ENCODE measurements around the gene EDNRA. TPM values are rescaled to one million over a fixed set of nuclear protein-coding genes. Genes with fewer than 3 reads are reported as not detected.

The EDNRA gene
- total RNA-seq, 1 donor from 2014 or later, result 3.9 TPM

GRCh38 chr4:147567276-147567675, 86.4 kb downstream of the EDNRA start:
- no peak for TF ChIP-seq CTCF (conservative IDR thresholded peaks at IDR 0.05; ENCODE audit: low read depth, low read length)
- DNase-seq (ENCODE audit: low read depth), result no peak
- H3K4me3 ChIP-seq (ENCODE audit: low read depth, low read length), result no peak overlapping the region

- H3K4me3 ChIP-seq (ENCODE audit: low read depth, low read length), result no peak overlapping the region
- no peak for DNase-seq (ENCODE audit: low read depth)
- TF ChIP-seq CTCF (conservative IDR thresholded peaks at IDR 0.05; ENCODE audit: low read depth, low read length), result peak; percentile 20
These were observed 89.7 kb downstream of the EDNRA start for GRCh38 chr4:147570616-147571015.

GRCh38 chr4:147571036-147571770, 90.3 kb downstream of the EDNRA start:
- no peak overlapping the region for H3K4me3 ChIP-seq (ENCODE audit: low read depth, low read length)
- TF ChIP-seq CTCF (conservative IDR thresholded peaks at IDR 0.05; ENCODE audit: low read depth, low read length), result no peak
- no peak for DNase-seq (ENCODE audit: low read depth)

- TF ChIP-seq CTCF (conservative IDR thresholded peaks at IDR 0.05; ENCODE audit: low read depth, low read length), result no peak
- DNase-seq (ENCODE audit: low read depth), result no peak
- no peak overlapping the region for H3K4me3 ChIP-seq (ENCODE audit: low read depth, low read length)
These were observed 95.2 kb downstream of the EDNRA start for GRCh38 chr4:147576084-147576483.

- H3K4me3 ChIP-seq (ENCODE audit: low read depth, low read length), result no peak overlapping the region
- TF ChIP-seq CTCF (conservative IDR thresholded peaks at IDR 0.05; ENCODE audit: low read depth, low read length), result no peak
- DNase-seq (ENCODE audit: low read depth), result peak; percentile 95
These were observed 97.2 kb downstream of the EDNRA start for GRCh38 chr4:147578051-147578476.

- no peak for TF ChIP-seq CTCF (conservative IDR thresholded peaks at IDR 0.05; ENCODE audit: low read depth, low read length)
- DNase-seq (ENCODE audit: low read depth), result no peak
- no peak overlapping the region for H3K4me3 ChIP-seq (ENCODE audit: low read depth, low read length)
These were observed 97.7 kb downstream of the EDNRA start for GRCh38 chr4:147578593-147578992.

GRCh38 chr4:147580396-147580795, 99.5 kb downstream of the EDNRA start:
- DNase-seq (ENCODE audit: low read depth), result no peak
- no peak overlapping the region for H3K4me3 ChIP-seq (ENCODE audit: low read depth, low read length)
- TF ChIP-seq CTCF (conservative IDR thresholded peaks at IDR 0.05; ENCODE audit: low read depth, low read length), result no peak

Data from epithelial cell of proximal tubule (primary cell).